ENCODE measurements around the gene C5orf63.

GRCh38 chr5:127084656-127085055 lies 11.4 kb upstream of the C5orf63 start:
- TF ChIP-seq, protein P1, sequence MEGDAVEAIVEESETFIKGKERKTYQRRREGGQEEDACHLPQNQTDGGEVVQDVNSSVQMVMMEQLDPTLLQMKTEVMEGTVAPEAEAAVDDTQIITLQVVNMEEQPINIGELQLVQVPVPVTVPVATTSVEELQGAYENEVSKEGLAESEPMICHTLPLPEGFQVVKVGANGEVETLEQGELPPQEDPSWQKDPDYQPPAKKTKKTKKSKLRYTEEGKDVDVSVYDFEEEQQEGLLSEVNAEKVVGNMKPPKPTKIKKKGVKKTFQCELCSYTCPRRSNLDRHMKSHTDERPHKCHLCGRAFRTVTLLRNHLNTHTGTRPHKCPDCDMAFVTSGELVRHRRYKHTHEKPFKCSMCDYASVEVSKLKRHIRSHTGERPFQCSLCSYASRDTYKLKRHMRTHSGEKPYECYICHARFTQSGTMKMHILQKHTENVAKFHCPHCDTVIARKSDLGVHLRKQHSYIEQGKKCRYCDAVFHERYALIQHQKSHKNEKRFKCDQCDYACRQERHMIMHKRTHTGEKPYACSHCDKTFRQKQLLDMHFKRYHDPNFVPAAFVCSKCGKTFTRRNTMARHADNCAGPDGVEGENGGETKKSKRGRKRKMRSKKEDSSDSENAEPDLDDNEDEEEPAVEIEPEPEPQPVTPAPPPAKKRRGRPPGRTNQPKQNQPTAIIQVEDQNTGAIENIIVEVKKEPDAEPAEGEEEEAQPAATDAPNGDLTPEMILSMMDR (IDR thresholded peaks at IDR 0.05; ENCODE audit: low read length), result no peak
- TF ChIP-seq EZH2phosphoT487 (IDR thresholded peaks at IDR 0.05; ENCODE audit: low read length), result no peak
- TF ChIP-seq EZH2 (optimal IDR thresholded peaks at IDR 0.05; ENCODE audit: low read depth, low read length), result no peak
